HEK293 (cell line): Measurements from ENCODE around the gene EIF4G3.

Experiments
- SETDB1 ChIP-seq: IDR thresholded peaks from one replicate; pipeline ENCODE4 v1.6.1; 2017; ENCODE audit warnings: mild to moderate bottlenecking, low read length, moderate library complexity, mixed read lengths; ENCODE audit not compliant: insufficient read length
- SP2 ChIP-seq: fragments of 450-650 bp; formaldehyde crosslinking; IDR thresholded peaks from 2 replicates; pipeline ENCODE4 v1.5.1; 2016; ENCODE audit warnings: missing biosample characterization, missing genetic modification characterization
- YY1 ChIP-seq: fragments of 450-650 bp; formaldehyde crosslinking; IDR thresholded peaks from 2 replicates; pipeline ENCODE4 v1.5.1; 2018; ENCODE audit warnings: missing biosample characterization, missing genetic modification characterization
- ZBTB7A ChIP-seq: fragments of 450-650 bp; formaldehyde crosslinking; IDR thresholded peaks from 2 replicates; pipeline ENCODE4 v1.5.1; 2016; ENCODE audit warnings: low read depth, missing biosample characterization, missing genetic modification characterization
- ZNF138 ChIP-seq: fragments of 450-650 bp; formaldehyde crosslinking; IDR thresholded peaks from 2 replicates; pipeline ENCODE4 v1.5.1; 2016; ENCODE audit warnings: missing biosample characterization, missing genetic modification characterization, borderline replicate concordance
- ZNF341 ChIP-seq: fragments of 450-650 bp; formaldehyde crosslinking; IDR thresholded peaks from 2 replicates; pipeline ENCODE4; 2016; ENCODE audit warnings: low read depth, missing biosample characterization, missing genetic modification characterization
- ZNF501 ChIP-seq: fragments of 450-650 bp; formaldehyde crosslinking; IDR thresholded peaks from 2 replicates; pipeline ENCODE4 v1.5.1; 2016; ENCODE audit warnings: missing biosample characterization, missing genetic modification characterization
- ZNF600 ChIP-seq: fragments of 450-650 bp; formaldehyde crosslinking; IDR thresholded peaks from 2 replicates; pipeline ENCODE4 v1.5.1; 2016; ENCODE audit warnings: missing biosample characterization, missing genetic modification characterization
- ZNF677 ChIP-seq: fragments of 450-650 bp; IDR thresholded peaks from 2 replicates; pipeline ENCODE4 v1.5.0; 2018; ENCODE audit warnings: missing biosample characterization, mild to moderate bottlenecking, missing genetic modification characterization, moderate library complexity
- ZNF768 ChIP-seq: fragments of 450-650 bp; formaldehyde crosslinking; IDR thresholded peaks from 2 replicates; pipeline ENCODE4 v1.5.1; 2018; ENCODE audit warnings: missing biosample characterization, mild to moderate bottlenecking, missing genetic modification characterization
- ZNF785 ChIP-seq: fragments of 450-650 bp; formaldehyde crosslinking; IDR thresholded peaks from 2 replicates; pipeline ENCODE4 v1.5.1; 2016; ENCODE audit warnings: missing biosample characterization, missing genetic modification characterization
- TF ChIP-seq, protein P1 (sequence below): fragments of 450-650 bp; formaldehyde crosslinking; IDR thresholded peaks from 2 replicates; pipeline ENCODE4 v1.5.1; 2016; ENCODE audit warnings: missing biosample characterization, missing genetic modification characterization
- TF ChIP-seq, protein P2 (sequence below): fragments of 450-650 bp; formaldehyde crosslinking; IDR thresholded peaks from 2 replicates; pipeline ENCODE4 v1.5.1; 2016; ENCODE audit warnings: missing biosample characterization, missing genetic modification characterization

DNA sequence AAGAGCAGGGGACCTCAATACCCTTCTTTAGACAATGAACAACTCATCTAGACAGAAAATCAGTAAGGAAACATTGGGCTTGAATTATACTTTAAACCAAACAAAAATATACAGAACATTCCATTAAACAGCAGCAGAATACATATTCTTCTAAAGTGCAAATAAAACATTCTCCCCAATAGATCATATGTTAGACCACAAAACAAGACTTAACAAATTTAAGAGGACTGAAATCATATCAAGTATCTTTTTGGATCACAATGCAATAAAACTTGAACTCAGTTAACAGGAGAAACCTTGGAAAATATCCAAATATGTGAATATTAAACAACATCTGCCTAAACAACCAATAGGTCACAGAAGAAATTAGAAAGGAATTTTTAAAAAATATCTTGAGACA, 341.9 kb downstream of the EIF4G3 start:
- TF ChIP-seq, protein P1, sequence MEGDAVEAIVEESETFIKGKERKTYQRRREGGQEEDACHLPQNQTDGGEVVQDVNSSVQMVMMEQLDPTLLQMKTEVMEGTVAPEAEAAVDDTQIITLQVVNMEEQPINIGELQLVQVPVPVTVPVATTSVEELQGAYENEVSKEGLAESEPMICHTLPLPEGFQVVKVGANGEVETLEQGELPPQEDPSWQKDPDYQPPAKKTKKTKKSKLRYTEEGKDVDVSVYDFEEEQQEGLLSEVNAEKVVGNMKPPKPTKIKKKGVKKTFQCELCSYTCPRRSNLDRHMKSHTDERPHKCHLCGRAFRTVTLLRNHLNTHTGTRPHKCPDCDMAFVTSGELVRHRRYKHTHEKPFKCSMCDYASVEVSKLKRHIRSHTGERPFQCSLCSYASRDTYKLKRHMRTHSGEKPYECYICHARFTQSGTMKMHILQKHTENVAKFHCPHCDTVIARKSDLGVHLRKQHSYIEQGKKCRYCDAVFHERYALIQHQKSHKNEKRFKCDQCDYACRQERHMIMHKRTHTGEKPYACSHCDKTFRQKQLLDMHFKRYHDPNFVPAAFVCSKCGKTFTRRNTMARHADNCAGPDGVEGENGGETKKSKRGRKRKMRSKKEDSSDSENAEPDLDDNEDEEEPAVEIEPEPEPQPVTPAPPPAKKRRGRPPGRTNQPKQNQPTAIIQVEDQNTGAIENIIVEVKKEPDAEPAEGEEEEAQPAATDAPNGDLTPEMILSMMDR = no peak
- TF ChIP-seq ZNF501 = no peak
- TF ChIP-seq ZBTB7A (tag by site-specific recombination) = no peak
- TF ChIP-seq ZNF785 (tag by site-specific recombination) = no peak
- TF ChIP-seq ZNF138 (tag by site-specific recombination) = no peak
- no peak for TF ChIP-seq SETDB1
- no peak for TF ChIP-seq ZNF677 (tag by site-specific recombination)
- TF ChIP-seq SP2 (tag by site-specific recombination) = no peak
- TF ChIP-seq ZNF341 (tag by site-specific recombination) = no peak
- no peak for TF ChIP-seq ZNF768 (tag by site-specific recombination)
- TF ChIP-seq, protein P2, sequence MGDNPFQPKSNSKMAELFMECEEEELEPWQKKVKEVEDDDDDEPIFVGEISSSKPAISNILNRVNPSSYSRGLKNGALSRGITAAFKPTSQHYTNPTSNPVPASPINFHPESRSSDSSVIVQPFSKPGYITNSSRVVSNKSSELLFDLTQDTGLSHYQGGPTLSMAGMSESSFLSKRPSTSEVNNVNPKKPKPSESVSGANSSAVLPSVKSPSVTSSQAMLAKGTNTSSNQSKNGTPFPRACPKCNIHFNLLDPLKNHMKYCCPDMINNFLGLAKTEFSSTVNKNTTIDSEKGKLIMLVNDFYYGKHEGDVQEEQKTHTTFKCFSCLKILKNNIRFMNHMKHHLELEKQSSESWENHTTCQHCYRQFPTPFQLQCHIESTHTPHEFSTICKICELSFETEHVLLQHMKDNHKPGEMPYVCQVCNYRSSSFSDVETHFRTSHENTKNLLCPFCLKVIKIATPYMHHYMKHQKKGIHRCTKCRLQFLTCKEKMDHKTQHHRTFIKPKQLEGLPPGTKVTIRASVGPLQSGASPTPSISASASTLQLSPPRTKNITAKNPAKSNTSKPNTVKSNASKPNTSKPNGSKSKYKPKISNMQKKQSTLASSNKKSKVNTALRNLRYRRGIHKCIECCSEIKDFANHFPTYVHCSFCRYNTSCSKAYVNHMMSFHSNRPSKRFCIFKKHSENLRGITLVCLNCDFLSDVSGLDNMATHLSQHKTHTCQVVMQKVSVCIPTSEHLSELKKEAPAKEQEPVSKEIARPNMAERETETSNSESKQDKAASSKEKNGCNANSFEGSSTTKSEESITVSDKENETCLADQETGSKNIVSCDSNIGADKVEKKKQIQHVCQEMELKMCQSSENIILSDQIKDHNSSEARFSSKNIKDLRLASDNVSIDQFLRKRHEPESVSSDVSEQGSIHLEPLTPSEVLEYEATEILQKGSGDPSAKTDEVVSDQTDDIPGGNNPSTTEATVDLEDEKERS (tag by site-specific recombination) = no peak
- TF ChIP-seq ZNF600 (tag by site-specific recombination) = no peak
- no peak for TF ChIP-seq YY1 (tag by site-specific recombination)
